Middle frontal gyrus (tissue), 1 donor: Measurements from ENCODE around the gene LRRC4B.
"Not testable (repeated sequence)": the region's sequence is repeated elsewhere in the genome, so short reads cannot be mapped to it uniquely, and the experiment has no call there.

Experiments used
- DNase-seq: peaks from one replicate; pipeline ENCODE4 v3.0.0-alpha.2; 2015; ENCODE audit warnings: low spot score; ENCODE audit errors: extremely low spot score

Gene LRRC4B

GRCh38 chr19:50489461-50490011 lies 78.7 kb downstream of the LRRC4B start:
- no peak for DNase-seq

- no peak for DNase-seq
Observed at GRCh38 chr19:50488389-50489194, 79.6 kb downstream of the LRRC4B start.

GRCh38 chr19:50486823-50487515 lies 81.3 kb downstream of the LRRC4B start:
- DNase-seq: no peak

- DNase-seq: no peak
Observed at GRCh38 chr19:50485284-50485955, 82.8 kb downstream of the LRRC4B start.

GRCh38 chr19:50482916-50483315 lies 85.3 kb downstream of the LRRC4B start:
- no peak for DNase-seq

GRCh38 chr19:50482271-50482855 lies 85.9 kb downstream of the LRRC4B start:
- no peak for DNase-seq

- no peak for DNase-seq
Observed at GRCh38 chr19:50481351-50482149, 86.7 kb downstream of the LRRC4B start.

- DNase-seq: no peak
Observed at GRCh38 chr19:50480281-50481111, 87.7 kb downstream of the LRRC4B start.

- no peak for DNase-seq
Observed at GRCh38 chr19:50479761-50480251, 88.4 kb downstream of the LRRC4B start.

GRCh38 chr19:50478901-50479715 lies 89.1 kb downstream of the LRRC4B start:
- no peak for DNase-seq

- no peak for DNase-seq
Observed at GRCh38 chr19:50477751-50478515, 90.3 kb downstream of the LRRC4B start.

- DNase-seq: no peak
Observed at GRCh38 chr19:50476907-50477238, 91.4 kb downstream of the LRRC4B start.

- peak; percentile 83 for DNase-seq
Observed at GRCh38 chr19:50476224-50476906, 91.9 kb downstream of the LRRC4B start, which contains the start of the genes EMC10 and GARIN5A. Gene EMC10, plus strand, starts transcription at chr19:50476507. Its CDS starts 38 bp downstream, at chr19:50476545. Gene GARIN5A, minus strand, starts transcription at chr19:50476848. Its CDS starts 460 bp downstream, at chr19:50476388.

- DNase-seq: no peak
Observed at GRCh38 chr19:50475736-50476223, 92.5 kb downstream of the LRRC4B start.

GRCh38 chr19:50475101-50475568 lies 93.1 kb downstream of the LRRC4B start:
- no peak for DNase-seq

GRCh38 chr19:50473336-50473735 lies 94.9 kb downstream of the LRRC4B start:
- DNase-seq: not testable (repeated sequence)

GRCh38 chr19:50468818-50469217 lies 99.4 kb downstream of the LRRC4B start:
- DNase-seq: no peak
